Peyer's patch (tissue), 4 donors: ENCODE measurements around the gene KLHL22.

ENCODE experiments used
- POLR2A ChIP-seq, 2 donors: fragments of 450-650 bp; IDR thresholded peaks; one replicate each; pipeline ENCODE4 v1.5.1; 2017; ENCODE audit warnings: antibody characterized with exemption in 2 of 2, mild to moderate bottlenecking in 2 of 2, moderate library complexity in 2 of 2
- TF ChIP-seq, protein P1 (sequence below), 6 experiments: fragments of 450-650 bp in 4 of 6; fragments of 200-600 bp in 2 of 6; sonication (generic) in 1 of 6; IDR thresholded peaks; one replicate each; pipeline ENCODE4 v1.5.1; 2017 to 2019; ENCODE audit warnings: antibody characterized with exemption in 6 of 6, mild to moderate bottlenecking in 3 of 6, moderate library complexity in 1 of 6

GRCh38 chr22:20537983-20538382 is 42.4 kb upstream of the KLHL22 start:
- TF ChIP-seq, protein P1, sequence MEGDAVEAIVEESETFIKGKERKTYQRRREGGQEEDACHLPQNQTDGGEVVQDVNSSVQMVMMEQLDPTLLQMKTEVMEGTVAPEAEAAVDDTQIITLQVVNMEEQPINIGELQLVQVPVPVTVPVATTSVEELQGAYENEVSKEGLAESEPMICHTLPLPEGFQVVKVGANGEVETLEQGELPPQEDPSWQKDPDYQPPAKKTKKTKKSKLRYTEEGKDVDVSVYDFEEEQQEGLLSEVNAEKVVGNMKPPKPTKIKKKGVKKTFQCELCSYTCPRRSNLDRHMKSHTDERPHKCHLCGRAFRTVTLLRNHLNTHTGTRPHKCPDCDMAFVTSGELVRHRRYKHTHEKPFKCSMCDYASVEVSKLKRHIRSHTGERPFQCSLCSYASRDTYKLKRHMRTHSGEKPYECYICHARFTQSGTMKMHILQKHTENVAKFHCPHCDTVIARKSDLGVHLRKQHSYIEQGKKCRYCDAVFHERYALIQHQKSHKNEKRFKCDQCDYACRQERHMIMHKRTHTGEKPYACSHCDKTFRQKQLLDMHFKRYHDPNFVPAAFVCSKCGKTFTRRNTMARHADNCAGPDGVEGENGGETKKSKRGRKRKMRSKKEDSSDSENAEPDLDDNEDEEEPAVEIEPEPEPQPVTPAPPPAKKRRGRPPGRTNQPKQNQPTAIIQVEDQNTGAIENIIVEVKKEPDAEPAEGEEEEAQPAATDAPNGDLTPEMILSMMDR (IDR thresholded peaks at IDR 0.05), result no peak
- no peak for TF ChIP-seq POLR2A (IDR thresholded peaks at IDR 0.05)
